LNCAP (cell line): ENCODE results near the gene EZH2.

Source experiments
- CTCF ChIP-seq: fragments of 450-650 bp; IDR thresholded peaks from 2 replicates; pipeline ENCODE4 v1.5.1; 2017; ENCODE audit warnings: mild to moderate bottlenecking

The EZH2 gene

GRCh38 chr7:148807436-148807835, 76.7 kb downstream of the EZH2 start:
- no peak for TF ChIP-seq CTCF

- no peak for TF ChIP-seq CTCF
Observed at GRCh38 chr7:148806187-148806586, 77.9 kb downstream of the EZH2 start.

- TF ChIP-seq CTCF, result no peak
Observed at GRCh38 chr7:148804343-148805235, 79.5 kb downstream of the EZH2 start.

- no peak for TF ChIP-seq CTCF
Observed at GRCh38 chr7:148803094-148803493, 81.0 kb downstream of the EZH2 start.

GRCh38 chr7:148802101-148802493, 82.0 kb downstream of the EZH2 start:
- TF ChIP-seq CTCF, result no peak

- TF ChIP-seq CTCF, result no peak
Observed at GRCh38 chr7:148800677-148801076, 83.4 kb downstream of the EZH2 start.

GRCh38 chr7:148799893-148800555, 84.1 kb downstream of the EZH2 start:
- TF ChIP-seq CTCF, result no peak
